CD14-positive monocyte (primary cell): Measurements from ENCODE around the gene KLC1. TPM values are rescaled to one million over a fixed set of nuclear protein-coding genes. Genes with fewer than 3 reads are reported as not detected.

Source experiments
- DNase-seq, 3 donors: peaks; one replicate each; pipeline ENCODE4 v3.0.0-alpha.2; 2011 to 2022
- H2AFZ ChIP-seq: 2 replicates; pipeline ENCODE4 v1.6.0; 2012; ENCODE audit warnings: mild to moderate bottlenecking, low read depth, low read length, inconsistent platforms; ENCODE audit not compliant: insufficient read depth, poor library complexity, severe bottlenecking
- H3K27ac ChIP-seq, 2 donors: 1 replicate in 1 of 2; 2 replicates in 1 of 2; pipeline ENCODE4 v1.5.1; 2012 to 2013; ENCODE audit warnings: low read length in 2 of 2, control low read depth in 1 of 2, inconsistent platforms in 1 of 2, low read depth in 1 of 2, mild to moderate bottlenecking in 1 of 2
- H3K27me3 ChIP-seq, 2 donors: one replicate each; pipeline versions ENCODE4 v1.6.0 to v1.6.1; 2011 to 2013; ENCODE audit warnings: low read length in 2 of 2; ENCODE audit not compliant: control insufficient read depth in 2 of 2, insufficient read depth in 2 of 2
- H3K36me3 ChIP-seq, 2 donors: replicated peaks in 1 of 2; 1 replicate in 1 of 2; 2 replicates in 1 of 2; pipeline versions ENCODE4 v1.5.1 to v1.6.1; 2012 to 2013; ENCODE audit warnings: low read length in 2 of 2, control low read depth in 1 of 2, inconsistent platforms in 1 of 2, mild to moderate bottlenecking in 1 of 2; ENCODE audit not compliant: insufficient read depth in 2 of 2, control insufficient read depth in 1 of 2
- H3K4me1 ChIP-seq, 2 donors: 1 replicate in 1 of 2; 2 replicates in 1 of 2; pipeline versions ENCODE4 v1.5.1 to v1.6.1; 2012 to 2013; ENCODE audit warnings: low read length in 2 of 2, control low read depth in 1 of 2, inconsistent platforms in 1 of 2, mild to moderate bottlenecking in 1 of 2, moderate library complexity in 1 of 2; ENCODE audit not compliant: insufficient read depth in 2 of 2, control insufficient read depth in 1 of 2
- H3K4me2 ChIP-seq: replicated peaks from 2 replicates; pipeline ENCODE3; 2012; ENCODE audit warnings: low read length, moderate library complexity, mild to moderate bottlenecking; ENCODE audit not compliant: poor library complexity, severe bottlenecking; ENCODE audit errors: extremely low read depth
- H3K4me3 ChIP-seq, 3 experiments: fragments of 200-600 bp in 1 of 3; sonication (generic) in 1 of 3; replicated peaks in 1 of 3; 1 replicate in 2 of 3; 2 replicates in 1 of 3; pipeline ENCODE4 v1.5.1; 2011 to 2013; ENCODE audit warnings: low read length in 3 of 3, mild to moderate bottlenecking in 3 of 3, control low read depth in 2 of 3, low read depth in 2 of 3, inconsistent platforms in 1 of 3, moderate library complexity in 1 of 3
- H3K79me2 ChIP-seq: 2 replicates; pipeline ENCODE4 v1.6.0; 2012; ENCODE audit warnings: mild to moderate bottlenecking, control low read depth, inconsistent platforms, low read length, moderate library complexity; ENCODE audit not compliant: insufficient read depth
- H3K9ac ChIP-seq: 2 replicates; pipeline ENCODE4 v1.6.0; 2017; ENCODE audit warnings: low read length, mild to moderate bottlenecking; ENCODE audit not compliant: insufficient read depth, poor library complexity, severe bottlenecking
- H3K9me3 ChIP-seq, 2 donors: replicated peaks in 1 of 2; 1 replicate in 1 of 2; 2 replicates in 1 of 2; pipeline versions ENCODE4 v1.5.1 to v1.6.1; 2012 to 2013; ENCODE audit warnings: low read length in 2 of 2, control low read depth in 1 of 2; ENCODE audit not compliant: control insufficient read depth in 1 of 2, insufficient read depth in 1 of 2
- H4K20me1 ChIP-seq: 2 replicates; pipeline ENCODE4 v1.6.0; 2012; ENCODE audit warnings: mild to moderate bottlenecking, low read length, control low read depth, moderate library complexity; ENCODE audit not compliant: insufficient read depth
- H3K27ac Mint-ChIP-seq, 7 donors: one replicate each; pipeline ENCODE4 v1.8.0; 2020; ENCODE audit warnings: mild to moderate bottlenecking in 7 of 7, mixed read lengths in 7 of 7, moderate library complexity in 6 of 7, inconsistent platforms in 2 of 7
- H3K27me3 Mint-ChIP-seq, 3 donors: one replicate each; pipeline ENCODE4 v1.8.0; 2021 to 2022; ENCODE audit warnings: low read depth in 3 of 3, mild to moderate bottlenecking in 3 of 3, mixed read lengths in 3 of 3, moderate library complexity in 3 of 3, inconsistent platforms in 1 of 3
- H3K36me3 Mint-ChIP-seq, 2 donors: one replicate each; pipeline ENCODE4 v1.8.0; 2020; ENCODE audit warnings: mixed read lengths in 2 of 2, inconsistent platforms in 1 of 2, mild to moderate bottlenecking in 1 of 2
- H3K4me1 Mint-ChIP-seq: one replicate; pipeline ENCODE4 v1.8.0; 2020; ENCODE audit warnings: mild to moderate bottlenecking, mixed read lengths
- H3K4me3 Mint-ChIP-seq, 2 donors: one replicate each; pipeline ENCODE4 v1.8.0; 2020; ENCODE audit warnings: mild to moderate bottlenecking in 2 of 2, mixed read lengths in 2 of 2, moderate library complexity in 1 of 2
- H3K9me3 Mint-ChIP-seq, 7 donors: one replicate each; pipeline ENCODE4 v1.8.0; 2020 to 2022; ENCODE audit warnings: mixed read lengths in 7 of 7, mild to moderate bottlenecking in 6 of 7, moderate library complexity in 6 of 7, inconsistent platforms in 2 of 7
- WGBS: methylation state at CpG from one replicate; pipeline ENCODE4 v1.1.5; 2013; ENCODE audit warnings: missing lambda C conversion rate; ENCODE audit not compliant: insufficient coverage; 5-methylcytosine and 5-hydroxymethylcytosine counted together
- intact Hi-C, 2 donors: fragments of 100-400 bp; cut with micrococcal nuclease; formaldehyde crosslinking; loops; one replicate each; pipeline versions ENCODE4 v1.15.0 to v1.15.1; 2023
- polyA plus RNA-seq, 3 donors: library from polyadenylated mRNA; depleted of rRNA in 1 of 3; unstranded in 2 of 3; stranded (reverse) in 1 of 3; fragments of 300-500 nt in 2 of 3; fragments of >200 nt in 1 of 3; fragmentation: Illumina TruSeq in 2 of 3; gene quantifications; 1 replicate in 2 of 3; 2 replicates in 1 of 3; pipeline ENCODE4 v1.2.3, GENCODE V29; 2012 to 2021
- TF ChIP-seq, protein P1 (sequence below): fragments of 200-600 bp; IDR thresholded peaks from one replicate; pipeline ENCODE4 v1.8.0; 2022; ENCODE audit warnings: antibody characterized with exemption, mild to moderate bottlenecking

Gene KLC1
- polyA plus RNA-seq, 3 donors: 41.5 to 108 (median 46.6) TPM

- peaks cover 20 to 41% of the 10 kb centered on the region in 2 donors for H3K36me3 Mint-ChIP-seq
- no peaks in the 10 kb centered on the region for H3K9me3 ChIP-seq
- peak overlapping the region in 2 of 7 donors; percentile 15 to 42 for H3K27ac Mint-ChIP-seq
- H3K27me3 Mint-ChIP-seq: peaks cover 3 to 5% (median 3%) of the 10 kb centered on the region in 3 donors
- no peak overlapping the region for H3K4me2 ChIP-seq
- intact Hi-C loops: no loop called here
- H4K20me1 ChIP-seq: no peaks in the 10 kb centered on the region
- no peaks in the 10 kb centered on the region for H3K27me3 ChIP-seq
- no peak overlapping the region for H3K9ac ChIP-seq
- H3K27ac ChIP-seq: no peak overlapping the region
- peaks cover 24 to 30% of the 10 kb centered on the region in 2 donors for H3K36me3 ChIP-seq
- no peaks in the 10 kb centered on the region for H3K4me1 ChIP-seq
- 88% methylated on average over 12 of the region's 12 CpGs for WGBS
- H3K4me3 Mint-ChIP-seq: no peak overlapping the region
- no peaks in the 10 kb centered on the region for H3K9me3 Mint-ChIP-seq
- H2AFZ ChIP-seq: no peak overlapping the region
- H3K4me1 Mint-ChIP-seq: no peaks in the 10 kb centered on the region
- H3K79me2 ChIP-seq: no peaks in the 10 kb centered on the region
- DNase-seq: no peak
- TF ChIP-seq, protein P1, sequence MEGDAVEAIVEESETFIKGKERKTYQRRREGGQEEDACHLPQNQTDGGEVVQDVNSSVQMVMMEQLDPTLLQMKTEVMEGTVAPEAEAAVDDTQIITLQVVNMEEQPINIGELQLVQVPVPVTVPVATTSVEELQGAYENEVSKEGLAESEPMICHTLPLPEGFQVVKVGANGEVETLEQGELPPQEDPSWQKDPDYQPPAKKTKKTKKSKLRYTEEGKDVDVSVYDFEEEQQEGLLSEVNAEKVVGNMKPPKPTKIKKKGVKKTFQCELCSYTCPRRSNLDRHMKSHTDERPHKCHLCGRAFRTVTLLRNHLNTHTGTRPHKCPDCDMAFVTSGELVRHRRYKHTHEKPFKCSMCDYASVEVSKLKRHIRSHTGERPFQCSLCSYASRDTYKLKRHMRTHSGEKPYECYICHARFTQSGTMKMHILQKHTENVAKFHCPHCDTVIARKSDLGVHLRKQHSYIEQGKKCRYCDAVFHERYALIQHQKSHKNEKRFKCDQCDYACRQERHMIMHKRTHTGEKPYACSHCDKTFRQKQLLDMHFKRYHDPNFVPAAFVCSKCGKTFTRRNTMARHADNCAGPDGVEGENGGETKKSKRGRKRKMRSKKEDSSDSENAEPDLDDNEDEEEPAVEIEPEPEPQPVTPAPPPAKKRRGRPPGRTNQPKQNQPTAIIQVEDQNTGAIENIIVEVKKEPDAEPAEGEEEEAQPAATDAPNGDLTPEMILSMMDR: no peak
- H3K4me3 ChIP-seq: no peak overlapping the region
Observed at GRCh38 chr14:103735022-103735421, 106.0 kb downstream of the KLC1 start.

DNA sequence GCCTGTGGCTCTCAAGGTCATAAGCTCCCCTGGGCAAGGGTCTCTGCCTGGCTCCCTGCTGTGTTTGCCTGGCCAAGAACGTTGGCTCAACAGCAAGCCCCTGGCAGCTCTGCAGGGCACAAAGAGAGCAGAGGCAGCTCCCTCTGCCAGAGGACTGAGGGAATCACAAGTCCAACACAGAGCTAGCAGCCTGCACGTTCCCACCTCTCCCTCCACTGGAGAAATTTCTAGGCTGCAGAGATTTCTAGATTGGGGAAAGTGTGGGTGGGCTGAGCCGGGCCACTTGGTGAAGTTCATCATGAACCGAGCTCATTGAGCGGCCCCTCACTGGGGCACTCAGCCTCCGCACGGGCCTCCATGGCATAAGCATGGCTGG is 106.4 kb downstream of the KLC1 start:
- H4K20me1 ChIP-seq: no peaks in the 10 kb centered on the region
- peaks cover 20 to 26% of the 10 kb centered on the region in 2 donors for H3K36me3 ChIP-seq
- H3K9me3 ChIP-seq: no peaks in the 10 kb centered on the region
- WGBS: 82% methylated on average over 5 of the region's 7 CpGs
- H3K79me2 ChIP-seq: no peaks in the 10 kb centered on the region
- no peak overlapping the region for H3K4me3 ChIP-seq
- no peak overlapping the region for H3K9ac ChIP-seq
- no peaks in the 10 kb centered on the region for H3K27me3 ChIP-seq
- Mint-ChIP-seq H3K27ac (peak overlapping the region in 2 of 7 donors; percentile 15 to 42), H3K4me1 (no peaks in the 10 kb centered on the region), H3K36me3 (peaks cover 18 to 37% of the 10 kb centered on the region in 2 donors), H3K9me3 (no peaks in the 10 kb centered on the region), H3K4me3 (no peak overlapping the region), H3K27me3 (peaks cover 3 to 5% (median 5%) of the 10 kb centered on the region in 3 donors)
- intact Hi-C loops: no loop called here
- H3K4me1 ChIP-seq: no peaks in the 10 kb centered on the region
- no peak overlapping the region for H3K27ac ChIP-seq
- no peak for DNase-seq
- TF ChIP-seq, protein P1: no peak
- H3K4me2 ChIP-seq: no peak overlapping the region
- H2AFZ ChIP-seq: no peak overlapping the region
